Measurements from ENCODE around the gene PPP1R12B.
"Not testable (repeated sequence)": the region's sequence is repeated elsewhere in the genome, so short reads cannot be mapped to it uniquely, and the experiment has no call there.

The PPP1R12B gene

DNA sequence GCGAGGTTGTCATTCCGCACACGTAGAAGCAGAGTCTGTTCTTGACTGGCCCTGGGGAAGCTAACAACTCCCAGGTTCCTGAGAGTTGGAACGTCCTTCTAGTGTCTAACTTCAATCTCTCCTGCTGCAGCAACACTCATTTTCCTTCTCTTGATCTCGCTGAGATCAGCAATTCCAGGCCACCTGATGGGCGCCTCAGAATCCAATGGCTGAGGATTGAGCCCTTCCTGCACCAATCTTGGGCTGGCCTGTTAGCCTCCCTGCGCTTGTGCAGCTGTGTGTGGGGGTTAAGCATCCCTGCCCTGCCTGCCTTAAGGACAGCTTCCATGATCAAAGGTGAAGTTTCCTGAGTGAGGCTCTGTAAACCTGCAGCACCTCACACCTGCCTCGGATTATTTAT lies 273.9 kb downstream of the PPP1R12B start:
- TF ChIP-seq CTCF (IDR thresholded peaks at IDR 0.05) = no peak
- intact Hi-C loops (cut with DNase I; ENCODE audit: low total_unique reads) = no loop called here
- H3K9me3 ChIP-seq = no peaks in the 10 kb centered on the region
- peaks cover 0 to 58% (median 28%) of the 10 kb centered on the region in 4 donors for H3K4me1 ChIP-seq
- DNase-seq = peak in 1 of 2 donors; percentile 15
- H3K27me3 ChIP-seq = no peaks in the 10 kb centered on the region
- no peak overlapping the region for H3K4me3 ChIP-seq
- no peaks in the 10 kb centered on the region for H3K36me3 ChIP-seq
- peak overlapping the region; percentile 58 to 76 for H3K27ac ChIP-seq

DNA sequence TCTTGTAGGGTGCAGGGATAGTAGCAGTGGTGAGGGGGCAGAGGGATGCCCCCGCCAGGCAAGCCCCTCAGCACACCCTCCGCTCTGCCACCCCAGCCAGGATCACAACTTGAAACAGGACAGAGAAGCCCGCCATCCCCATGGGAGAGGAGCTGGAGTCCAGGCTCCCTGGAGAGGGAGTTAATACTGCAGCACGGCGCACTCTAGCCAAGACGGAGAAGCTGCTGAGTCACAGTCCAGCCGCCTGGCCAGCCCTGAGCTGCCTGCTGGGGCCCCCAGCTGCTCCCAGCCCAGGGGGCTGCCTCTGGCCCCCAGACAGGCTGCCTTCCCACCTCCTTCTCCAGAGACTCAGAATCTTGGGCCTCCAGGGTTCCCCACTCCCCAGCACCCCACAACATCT lies 274.6 kb downstream of the PPP1R12B start:
- Histone ChIP-seq H3K4me1 (peaks cover 0 to 51% (median 27%) of the 10 kb centered on the region in 4 donors), H3K4me3 (peak overlapping the region; percentile 25 to 40), H3K36me3 (no peaks in the 10 kb centered on the region), H3K27ac (peak overlapping the region; percentile 58 to 76), H3K27me3 (peaks cover 0 to under 1% of the 10 kb centered on the region in 2 donors), H3K9me3 (no peaks in the 10 kb centered on the region)
- intact Hi-C loops (cut with DNase I; ENCODE audit: low total_unique reads) = no loop called here
- peak; percentile 63 to 92 for DNase-seq
- no peak for TF ChIP-seq CTCF (IDR thresholded peaks at IDR 0.05)

DNA sequence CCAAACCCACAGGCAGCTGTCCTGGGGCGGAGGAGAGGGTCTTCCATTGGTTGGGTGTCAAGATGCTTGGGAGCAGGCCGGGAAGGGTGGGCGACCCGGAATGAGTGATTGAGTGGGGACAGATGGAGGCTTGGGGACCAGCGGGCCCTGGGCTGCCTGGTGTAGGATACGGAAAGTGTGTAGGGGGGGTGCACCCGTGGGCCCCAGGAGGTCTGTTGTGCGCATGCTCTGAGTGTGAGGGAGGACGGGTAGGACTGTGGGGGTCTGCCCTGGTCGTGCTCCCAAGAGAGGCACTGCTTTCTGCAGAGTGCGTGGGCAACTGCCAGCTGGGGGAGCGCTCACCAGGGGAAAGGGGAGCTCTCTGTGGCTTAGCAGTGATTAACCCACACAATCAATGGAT lies 275.0 kb downstream of the PPP1R12B start:
- peaks cover 0 to 47% (median 24%) of the 10 kb centered on the region in 4 donors for H3K4me1 ChIP-seq
- H3K4me3 ChIP-seq = peak overlapping the region; percentile 25 to 40
- DNase-seq = peak in 1 of 2 donors; percentile 16
- intact Hi-C loops (cut with DNase I; ENCODE audit: low total_unique reads); H3K9me3 ChIP-seq; H3K36me3 ChIP-seq; H3K27me3 ChIP-seq: not testable (repeated sequence)
- H3K27ac ChIP-seq = peak overlapping the region; percentile 58 to 76

DNA sequence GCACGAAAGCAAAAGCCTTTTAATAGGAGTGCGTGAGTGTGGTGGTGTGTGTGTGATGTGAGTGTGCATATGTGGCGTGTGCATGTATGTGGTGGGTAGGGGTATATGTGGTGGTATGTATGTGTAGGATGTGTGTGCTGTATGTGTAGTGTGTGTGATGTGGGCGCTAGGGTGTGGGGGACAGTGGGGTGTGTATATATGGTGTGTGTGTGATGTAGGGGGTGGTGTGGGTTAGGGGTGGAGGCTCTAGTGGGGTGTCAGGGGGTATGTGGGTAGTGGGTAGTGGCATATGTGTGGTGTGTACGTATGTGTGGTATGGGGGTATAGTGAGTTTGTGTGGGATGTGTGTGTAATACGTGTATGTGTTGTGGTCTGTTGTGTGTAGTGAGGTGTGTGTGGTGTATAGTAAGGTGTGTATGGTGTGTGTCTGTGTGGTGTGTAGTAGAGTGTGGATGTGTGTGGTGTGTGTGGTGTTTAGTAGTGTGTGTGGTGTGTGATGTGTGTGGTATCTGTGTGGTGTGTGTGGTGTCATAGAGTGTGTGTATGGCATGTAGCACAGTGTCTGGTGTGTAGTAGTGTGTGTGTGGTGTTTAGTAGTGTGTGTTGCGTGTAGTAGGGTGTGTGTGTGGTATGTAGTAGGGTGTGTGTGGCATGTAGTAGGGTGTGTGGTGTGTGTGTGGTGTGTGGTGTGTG lies 275.7 kb downstream of the PPP1R12B start:
- H3K9me3 ChIP-seq = no peaks in the 10 kb centered on the region
- no peaks in the 10 kb centered on the region for H3K36me3 ChIP-seq
- H3K27me3 ChIP-seq = peaks cover 0 to 4% of the 10 kb centered on the region in 2 donors
- TF ChIP-seq CTCF (IDR thresholded peaks at IDR 0.05) = no peak
- no peak overlapping the region for H3K4me3 ChIP-seq
- intact Hi-C loops (cut with DNase I; ENCODE audit: low total_unique reads) = loop anchor here (2.0 kb wide), 1 partner anchor 49 kb away; no protein-coding TSS in a partner anchor
- H3K27ac ChIP-seq = no peak overlapping the region
- H3K4me1 ChIP-seq = peaks cover 0 to 39% (median 17%) of the 10 kb centered on the region in 4 donors
- DNase-seq = no peak

DNA sequence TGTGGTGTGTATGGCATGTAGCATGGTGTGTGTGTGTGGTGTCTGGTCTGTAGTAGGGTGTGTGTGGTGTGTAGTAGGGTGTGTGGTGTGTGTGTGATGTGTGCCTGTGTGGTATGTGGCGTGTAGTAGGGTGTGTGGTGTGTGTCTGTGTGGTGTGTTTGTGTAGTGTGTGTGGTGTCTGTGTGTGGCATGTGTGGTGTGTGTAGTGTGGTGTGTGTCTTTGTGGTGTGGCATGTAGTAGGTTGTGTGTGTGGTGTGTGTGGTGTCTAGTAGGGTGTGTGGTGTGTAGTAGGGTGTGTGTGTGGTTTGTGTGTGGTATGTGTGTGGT lies 276.2 kb downstream of the PPP1R12B start:
- Histone ChIP-seq H3K36me3 (no peaks in the 10 kb centered on the region), H3K4me3 (no peak overlapping the region), H3K27ac (no peak overlapping the region), H3K4me1 (peaks cover 0 to 35% (median 16%) of the 10 kb centered on the region in 4 donors), H3K27me3 (peaks cover 0 to 6% of the 10 kb centered on the region in 2 donors), H3K9me3 (no peaks in the 10 kb centered on the region)
- intact Hi-C loops (cut with DNase I; ENCODE audit: low total_unique reads) = loop anchor here (2.0 kb wide), 1 partner anchor 50 kb away; no protein-coding TSS in a partner anchor
- DNase-seq = no peak
- TF ChIP-seq CTCF (IDR thresholded peaks at IDR 0.05) = no peak

Data from tibial artery (tissue), 4 donors.